ENCODE data around the gene RBP4. TPM values are rescaled to one million over a fixed set of nuclear protein-coding genes. Genes with fewer than 3 reads are reported as not detected.
A peak's percentile ranks its signal among the peaks of the same experiment; 100 is the strongest.

The RBP4 gene
- total RNA-seq, 3 donors from 2014 or later: 63.5 to 813 (median 111) TPM

DNA sequence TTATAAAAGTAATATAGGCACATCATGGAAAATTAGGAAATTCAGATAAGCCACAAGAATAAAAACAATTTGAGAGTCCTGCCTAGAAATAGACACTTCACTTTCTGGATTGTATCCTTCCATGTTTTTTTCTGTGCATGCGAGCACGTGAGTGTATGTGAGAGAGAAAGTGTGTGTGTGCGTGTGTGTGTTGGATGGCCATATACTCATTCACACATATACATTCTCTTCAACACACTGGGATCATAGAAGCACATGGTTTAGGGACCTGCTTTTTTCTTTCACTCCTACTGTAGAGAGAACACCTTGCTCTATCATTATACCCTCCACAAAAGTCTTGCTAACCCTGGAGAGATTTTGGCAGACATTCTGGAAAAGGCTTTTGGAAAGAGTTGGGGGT lies 27.1 kb downstream of the RBP4 start:
- Histone ChIP-seq H3K27ac (no peak overlapping the region), H3K27me3 (peaks cover 0 to 3% of the 10 kb centered on the region in 2 donors), H3K9me3 (no peaks in the 10 kb centered on the region), H3K4me3 (no peak overlapping the region), H3K4me1 (no peaks in the 10 kb centered on the region), H3K36me3 (no peaks in the 10 kb centered on the region)
- intact Hi-C loops (cut with DNase I; ENCODE audit: low total_unique reads): no loop called here
- no peak for DNase-seq (ENCODE audit: low spot score in 2 of 2)
- no peak for TF ChIP-seq CTCF (IDR thresholded peaks at IDR 0.05)
- no peak for TF ChIP-seq POLR2AphosphoS5 (IDR thresholded peaks at IDR 0.05)
- no peak for TF ChIP-seq POLR2A (IDR thresholded peaks at IDR 0.05)

DNA sequence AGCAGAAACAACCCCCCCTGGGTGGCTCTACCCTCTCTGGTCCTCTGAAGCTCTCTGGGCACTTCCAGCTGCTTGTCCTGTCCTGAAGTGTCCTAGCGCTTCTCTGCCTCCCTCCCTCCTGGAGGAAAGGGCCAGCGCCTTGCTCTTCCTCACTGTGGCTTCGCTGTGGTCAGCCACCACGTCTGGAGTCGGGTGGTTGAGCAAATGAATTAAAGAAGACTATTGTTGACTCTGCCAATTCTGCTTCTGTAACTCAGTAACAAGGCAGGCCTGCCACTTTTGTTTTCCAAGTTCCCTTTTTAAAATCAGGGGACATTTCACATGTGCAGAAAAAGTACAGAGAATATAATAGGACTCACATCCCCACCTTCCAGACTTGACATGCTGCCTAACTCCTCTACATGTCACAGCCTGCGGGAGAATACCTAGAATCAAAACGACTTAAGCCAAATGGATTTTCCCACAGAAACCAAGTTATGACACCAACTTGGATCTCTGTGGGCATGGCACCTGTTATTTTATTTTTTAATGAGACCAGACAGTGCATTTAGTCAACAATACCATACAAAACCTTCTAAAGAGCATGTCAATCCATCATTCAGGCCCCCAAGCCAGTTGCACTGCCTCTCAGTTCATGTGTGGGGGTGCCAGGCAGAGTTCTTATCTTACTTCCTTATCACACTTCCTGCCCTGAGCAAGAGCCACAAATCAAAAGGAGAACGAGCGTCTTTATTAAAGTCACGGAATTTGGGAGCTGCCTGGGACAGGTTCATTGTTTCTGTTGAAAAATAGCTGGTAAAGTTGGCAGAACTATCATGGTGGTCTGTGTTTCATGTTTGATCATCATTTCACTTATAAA lies 27.8 kb downstream of the RBP4 start:
- Histone ChIP-seq H3K4me3 (no peak overlapping the region), H3K36me3 (no peaks in the 10 kb centered on the region), H3K4me1 (no peaks in the 10 kb centered on the region), H3K27ac (peak overlapping the region in 1 of 2 donors; percentile 56), H3K27me3 (peaks cover 0 to 4% of the 10 kb centered on the region in 2 donors), H3K9me3 (no peaks in the 10 kb centered on the region)
- intact Hi-C loops (cut with DNase I; ENCODE audit: low total_unique reads): no loop called here
- peak in 1 of 2 donors; percentile 57 for DNase-seq (ENCODE audit: low spot score in 2 of 2)
- TF ChIP-seq CTCF (IDR thresholded peaks at IDR 0.05): no peak
- no peak for TF ChIP-seq POLR2A (IDR thresholded peaks at IDR 0.05)
- TF ChIP-seq POLR2AphosphoS5 (IDR thresholded peaks at IDR 0.05): no peak

- peak overlapping the region in 1 of 2 donors; percentile 56 for H3K27ac ChIP-seq
- DNase-seq (ENCODE audit: low spot score in 2 of 2): no peak
- H3K9me3 ChIP-seq: no peaks in the 10 kb centered on the region
- intact Hi-C loops (cut with DNase I; ENCODE audit: low total_unique reads): no loop called here
- H3K4me1 ChIP-seq: no peaks in the 10 kb centered on the region
- H3K27me3 ChIP-seq: peaks cover 0 to 11% of the 10 kb centered on the region in 2 donors
- no peak overlapping the region for H3K4me3 ChIP-seq
- H3K36me3 ChIP-seq: no peaks in the 10 kb centered on the region
- TF ChIP-seq POLR2A (IDR thresholded peaks at IDR 0.05) (no peak), CTCF (IDR thresholded peaks at IDR 0.05) (no peak), POLR2AphosphoS5 (IDR thresholded peaks at IDR 0.05) (no peak)
Measured at GRCh38 chr10:93572606-93573005, 28.4 kb downstream of the RBP4 start.

DNA sequence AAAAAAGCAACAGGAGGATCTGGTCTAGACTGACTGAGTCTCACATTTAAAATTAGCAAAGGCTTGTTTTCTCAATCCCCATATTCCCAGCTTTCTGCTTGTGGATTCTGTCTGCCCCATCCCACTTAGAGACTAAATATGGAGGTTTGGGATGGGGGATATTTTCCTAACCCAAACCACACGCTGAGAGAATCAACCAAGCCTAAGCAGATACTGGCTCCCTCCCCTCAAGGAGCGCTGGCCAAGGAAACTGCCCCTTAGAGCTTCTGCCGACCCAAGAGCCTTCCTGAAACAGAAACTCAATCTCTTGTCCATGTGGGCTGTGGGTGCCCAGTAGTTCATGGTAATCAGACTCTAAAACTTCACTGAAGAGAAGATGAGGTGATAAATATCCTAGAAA lies 30.7 kb downstream of the RBP4 start:
- Histone ChIP-seq H3K4me1 (peaks cover 5% of the 10 kb centered on the region in 2 donors), H3K4me3 (no peak overlapping the region), H3K9me3 (no peaks in the 10 kb centered on the region), H3K27ac (no peak overlapping the region), H3K36me3 (no peaks in the 10 kb centered on the region), H3K27me3 (peaks cover 2 to 26% of the 10 kb centered on the region in 2 donors)
- no peak for TF ChIP-seq CTCF (IDR thresholded peaks at IDR 0.05)
- no peak for TF ChIP-seq POLR2A (IDR thresholded peaks at IDR 0.05)
- TF ChIP-seq POLR2AphosphoS5 (IDR thresholded peaks at IDR 0.05): no peak
- intact Hi-C loops (cut with DNase I; ENCODE audit: low total_unique reads): no loop called here
- no peak for DNase-seq (ENCODE audit: low spot score in 2 of 2)

GRCh38 chr10:93568105-93568390 lies 33.0 kb downstream of the RBP4 start:
- TF ChIP-seq POLR2A (IDR thresholded peaks at IDR 0.05) (no peak), POLR2AphosphoS5 (IDR thresholded peaks at IDR 0.05) (no peak), CTCF (IDR thresholded peaks at IDR 0.05) (no peak)
- DNase-seq (ENCODE audit: low spot score in 2 of 2): no peak
- Histone ChIP-seq H3K4me3 (peak overlapping the region in 2 of 3 donors; percentile 14 to 19), H3K27me3 (peaks cover 2 to 26% of the 10 kb centered on the region in 2 donors), H3K9me3 (no peaks in the 10 kb centered on the region), H3K27ac (no peak overlapping the region), H3K4me1 (peaks cover 5% of the 10 kb centered on the region in 2 donors), H3K36me3 (no peaks in the 10 kb centered on the region)
- intact Hi-C loops (cut with DNase I; ENCODE audit: low total_unique reads): no loop called here
